Gastroesophageal sphincter (tissue), 4 donors: ENCODE results near the gene GJE1. TPM values are rescaled to one million over a fixed set of nuclear protein-coding genes. Genes with fewer than 3 reads are reported as not detected.
"Not testable (repeated sequence)": the region's sequence is repeated elsewhere in the genome, so short reads cannot be mapped to it uniquely, and the experiment has no call there.

Source experiments
- ATAC-seq: fragments of 150-250 bp; one replicate; pipeline ENCODE4 v1.9.1; 2016; ENCODE audit warnings: mild to moderate bottlenecking, moderate library complexity
- H3K27ac ChIP-seq, 4 donors: fragments of 200-600 bp; sonication (generic) in 3 of 4; 1 replicate in 3 of 4; 2 replicates in 1 of 4; pipeline ENCODE4 v1.5.1; 2016 to 2019
- H3K27me3 ChIP-seq: fragments of 200-600 bp; sonication (generic); one replicate; pipeline ENCODE4 v1.5.1; 2019
- H3K36me3 ChIP-seq, 2 donors: fragments of 200-600 bp; sonication (generic); one replicate each; pipeline ENCODE4 v1.5.1; 2019; ENCODE audit warnings: control low read depth in 1 of 2
- H3K4me1 ChIP-seq, 3 donors: fragments of 200-600 bp; sonication (generic); 1 replicate in 2 of 3; 2 replicates in 1 of 3; pipeline ENCODE4 v1.5.1; 2016 to 2019; ENCODE audit warnings: control low read depth in 2 of 3
- H3K4me3 ChIP-seq, 2 donors: fragments of 200-600 bp; sonication (generic); one replicate each; pipeline ENCODE4 v1.5.1; 2019; ENCODE audit warnings: mild to moderate bottlenecking in 1 of 2, moderate library complexity in 1 of 2
- H3K9me3 ChIP-seq, 3 donors: fragments of 200-600 bp; sonication (generic); one replicate each; pipeline ENCODE4 v1.5.1; 2017 to 2019; ENCODE audit warnings: control low read depth in 2 of 3
- EP300 ChIP-seq: sonication (generic); formaldehyde crosslinking; IDR thresholded peaks from one replicate; pipeline ENCODE4 v1.6.1; 2017; ENCODE audit warnings: antibody characterized with exemption, mild to moderate bottlenecking
- POLR2A ChIP-seq, 2 donors: fragments of 450-650 bp; IDR thresholded peaks; one replicate each; pipeline ENCODE4 v1.6.1; 2017; ENCODE audit warnings: antibody characterized with exemption in 2 of 2, mild to moderate bottlenecking in 2 of 2, moderate library complexity in 1 of 2
- POLR2AphosphoS5 ChIP-seq: sonication (generic); formaldehyde crosslinking; IDR thresholded peaks from one replicate; pipeline ENCODE4 v1.6.1; 2017; ENCODE audit warnings: antibody characterized with exemption
- WGBS, 2 donors: methylation state at CpG; one replicate each; pipeline ENCODE4 v1.1.5; 2018; ENCODE audit warnings: low coverage in 1 of 2; 5-methylcytosine and 5-hydroxymethylcytosine counted together
- total RNA-seq, 4 donors: library from RNA; depleted of rRNA; stranded (reverse); fragments of >200 nt; gene quantifications; one replicate each; pipeline ENCODE4 v1.1.0, GENCODE V29; 2016
- TF ChIP-seq, protein P1 (sequence below), 4 experiments: fragments of 200-600 bp in 2 of 4; fragments of 450-650 bp in 2 of 4; sonication (generic) in 1 of 4; IDR thresholded peaks; one replicate each; pipeline ENCODE4 v1.5.1; 2017 to 2019; ENCODE audit warnings: antibody characterized with exemption in 4 of 4, mild to moderate bottlenecking in 2 of 4, moderate library complexity in 2 of 4

Gene GJE1
- total RNA-seq, 4 donors from 2014 or later: not detected

DNA sequence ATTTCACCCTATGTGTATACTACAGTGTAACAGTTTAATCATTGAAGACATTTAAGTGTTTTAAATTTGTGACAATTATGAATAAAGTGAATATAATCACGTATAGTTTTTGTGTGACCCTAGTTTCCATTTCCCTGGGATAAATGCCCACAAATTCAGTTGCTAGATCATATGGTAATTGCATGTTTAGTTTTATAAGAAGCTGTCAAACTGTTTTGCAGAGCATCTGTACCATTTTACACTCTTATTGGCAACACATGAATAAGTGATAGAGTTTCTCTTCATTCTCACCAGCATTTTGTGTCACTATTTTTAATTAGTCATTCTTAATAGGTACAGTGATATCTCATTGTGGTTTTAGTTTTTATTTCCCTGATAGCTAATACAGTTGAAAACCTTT, 21.6 kb downstream of the GJE1 start:
- no peak for ATAC-seq
- Histone ChIP-seq H3K4me3 (no peak overlapping the region), H3K9me3 (no peaks in the 10 kb centered on the region), H3K27me3 (no peaks in the 10 kb centered on the region), H3K36me3 (no peaks in the 10 kb centered on the region), H3K27ac (no peak overlapping the region), H3K4me1 (peaks cover 0 to 27% (median 0%) of the 10 kb centered on the region in 3 donors)
- WGBS, 2 donors: 64 to 68% methylated on average over 1 of the region's 1 CpG
- TF ChIP-seq POLR2AphosphoS5 (no peak), POLR2A (IDR thresholded peaks at IDR 0.05) (no peak), EP300 (no peak)
- TF ChIP-seq, protein P1, sequence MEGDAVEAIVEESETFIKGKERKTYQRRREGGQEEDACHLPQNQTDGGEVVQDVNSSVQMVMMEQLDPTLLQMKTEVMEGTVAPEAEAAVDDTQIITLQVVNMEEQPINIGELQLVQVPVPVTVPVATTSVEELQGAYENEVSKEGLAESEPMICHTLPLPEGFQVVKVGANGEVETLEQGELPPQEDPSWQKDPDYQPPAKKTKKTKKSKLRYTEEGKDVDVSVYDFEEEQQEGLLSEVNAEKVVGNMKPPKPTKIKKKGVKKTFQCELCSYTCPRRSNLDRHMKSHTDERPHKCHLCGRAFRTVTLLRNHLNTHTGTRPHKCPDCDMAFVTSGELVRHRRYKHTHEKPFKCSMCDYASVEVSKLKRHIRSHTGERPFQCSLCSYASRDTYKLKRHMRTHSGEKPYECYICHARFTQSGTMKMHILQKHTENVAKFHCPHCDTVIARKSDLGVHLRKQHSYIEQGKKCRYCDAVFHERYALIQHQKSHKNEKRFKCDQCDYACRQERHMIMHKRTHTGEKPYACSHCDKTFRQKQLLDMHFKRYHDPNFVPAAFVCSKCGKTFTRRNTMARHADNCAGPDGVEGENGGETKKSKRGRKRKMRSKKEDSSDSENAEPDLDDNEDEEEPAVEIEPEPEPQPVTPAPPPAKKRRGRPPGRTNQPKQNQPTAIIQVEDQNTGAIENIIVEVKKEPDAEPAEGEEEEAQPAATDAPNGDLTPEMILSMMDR (IDR thresholded peaks at IDR 0.05): no peak

DNA sequence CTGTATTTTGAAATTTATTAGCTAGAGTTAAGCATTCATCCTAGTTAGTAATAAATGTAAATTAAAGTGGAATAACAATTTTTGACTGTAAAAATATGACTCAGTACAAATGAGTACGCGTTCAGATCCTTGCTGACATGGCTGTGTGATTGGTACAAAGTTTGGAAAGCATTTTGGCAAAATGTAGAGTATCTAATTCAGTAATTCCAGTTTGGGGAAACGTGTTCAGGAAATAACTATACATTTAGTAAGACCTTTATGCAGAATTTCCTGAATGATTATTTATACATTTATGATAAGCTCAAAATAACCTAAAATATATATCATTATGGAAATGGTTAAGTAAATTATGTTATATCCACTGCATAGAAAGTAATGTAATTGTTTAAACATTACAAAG, 22.4 kb downstream of the GJE1 start:
- TF ChIP-seq EP300 (no peak), POLR2AphosphoS5 (no peak), POLR2A (IDR thresholded peaks at IDR 0.05) (no peak)
- TF ChIP-seq, protein P1 (IDR thresholded peaks at IDR 0.05): no peak
- Histone ChIP-seq H3K4me1 (peaks cover 0 to 19% (median 0%) of the 10 kb centered on the region in 3 donors), H3K27me3 (no peaks in the 10 kb centered on the region), H3K27ac (no peak overlapping the region), H3K36me3 (no peaks in the 10 kb centered on the region), H3K4me3 (no peak overlapping the region), H3K9me3 (no peaks in the 10 kb centered on the region)
- no peak for ATAC-seq
- WGBS, 2 donors: 86 to 93% methylated on average over 3 of the region's 3 CpGs

DNA sequence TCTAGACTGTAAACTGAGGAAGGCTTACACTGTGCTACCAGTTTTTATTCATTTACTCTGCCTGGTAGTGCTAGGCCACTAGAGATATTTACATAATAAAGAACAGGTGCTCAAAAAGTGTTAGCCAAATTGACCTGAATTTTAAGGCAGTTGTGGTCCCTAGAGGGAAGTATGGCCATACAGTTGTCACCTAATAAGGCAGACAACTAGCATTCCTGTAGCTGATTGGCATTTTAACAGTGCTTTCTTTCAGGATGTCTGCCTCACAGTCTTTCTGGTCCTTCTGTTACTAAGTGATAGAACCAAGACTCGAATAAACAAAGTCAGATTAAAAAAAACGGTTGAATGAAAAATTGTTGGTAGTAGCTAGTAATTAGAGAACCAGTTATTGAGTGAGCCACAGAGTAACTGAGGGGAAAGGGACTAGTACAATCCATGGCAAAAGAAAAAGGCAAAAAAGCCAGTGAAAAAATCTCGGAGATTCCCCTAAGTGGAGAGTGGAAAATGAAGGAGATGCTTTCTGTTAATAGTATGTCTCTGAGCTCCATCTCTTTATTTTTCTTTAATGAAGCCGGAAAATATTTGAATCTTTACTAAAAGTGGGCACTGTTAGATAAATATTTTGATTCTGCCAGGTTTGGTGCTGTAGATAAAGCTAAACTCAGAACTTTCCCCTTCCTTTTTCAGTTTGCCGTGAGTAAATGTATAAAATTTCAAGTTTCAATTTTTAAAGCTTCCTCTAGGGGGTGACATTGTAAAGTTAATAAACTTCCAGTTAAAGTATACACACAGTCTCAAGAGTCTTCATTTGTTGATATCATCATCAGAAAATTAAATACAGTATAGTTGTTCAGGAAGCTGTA, 23.4 kb downstream of the GJE1 start:
- Histone ChIP-seq H3K9me3 (no peaks in the 10 kb centered on the region), H3K36me3 (no peaks in the 10 kb centered on the region), H3K4me3 (no peak overlapping the region), H3K27me3 (no peaks in the 10 kb centered on the region), H3K27ac (no peak overlapping the region), H3K4me1 (peaks cover 0 to 19% (median 0%) of the 10 kb centered on the region in 3 donors)
- WGBS, 2 donors: 36 to 39% methylated on average over 5 of the region's 5 CpGs
- no peak for ATAC-seq
- TF ChIP-seq POLR2A (IDR thresholded peaks at IDR 0.05) (no peak), POLR2AphosphoS5 (no peak)
- TF ChIP-seq, protein P1 (IDR thresholded peaks at IDR 0.05): peak in 2 of 4 experiments; percentile 21 to 35

DNA sequence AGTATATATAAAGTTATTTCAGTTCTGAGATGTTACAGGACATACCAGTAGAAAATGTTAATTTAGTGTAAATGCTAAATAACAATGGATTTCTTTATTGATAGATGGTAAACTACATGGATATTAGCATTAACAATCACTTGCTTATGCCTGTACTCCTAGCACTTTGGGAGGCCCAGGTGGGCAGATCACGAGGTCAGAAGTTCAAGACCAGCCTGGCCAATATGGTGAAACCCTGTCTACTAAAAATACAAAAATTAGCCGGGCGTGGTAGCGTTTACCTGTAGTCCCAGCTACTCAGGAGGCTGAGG, 24.0 kb downstream of the GJE1 start:
- H3K9me3 ChIP-seq, H3K4me3 ChIP-seq, H3K27me3 ChIP-seq, ATAC-seq, H3K27ac ChIP-seq, H3K36me3 ChIP-seq: not testable (repeated sequence)
- WGBS, 2 donors: 61 to 91% methylated on average over 3 to 4 of the region's 4 CpGs
- H3K4me1 ChIP-seq: peaks cover 0 to 19% (median 0%) of the 10 kb centered on the region in 3 donors

DNA sequence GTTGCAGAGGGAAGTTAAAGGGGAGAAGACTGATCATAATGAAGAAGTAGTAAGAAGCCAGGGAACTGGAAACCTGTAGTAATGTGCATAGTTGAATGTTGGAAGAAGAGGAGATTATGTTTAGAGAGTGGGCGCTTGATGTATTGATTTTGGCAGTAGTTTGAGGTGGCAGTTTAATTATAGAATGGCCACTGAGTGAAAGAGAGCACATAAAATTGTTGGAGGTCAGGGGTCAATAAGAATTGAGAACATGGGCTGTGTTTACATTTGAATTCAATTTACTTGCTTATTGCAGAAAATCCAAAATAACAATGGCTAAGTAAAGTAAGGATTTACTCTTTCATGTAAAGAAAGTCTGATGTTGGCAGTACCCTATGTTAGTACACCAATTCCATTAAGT, 30.1 kb downstream of the GJE1 start:
- no peaks in the 10 kb centered on the region for H3K9me3 ChIP-seq
- TF ChIP-seq EP300 (no peak), POLR2AphosphoS5 (no peak), POLR2A (IDR thresholded peaks at IDR 0.05) (no peak)
- TF ChIP-seq, protein P1 (IDR thresholded peaks at IDR 0.05): no peak
- 82 to 88% methylated on average over 1 of the region's 1 CpG for WGBS, 2 donors
- H3K4me3 ChIP-seq: no peak overlapping the region
- peaks cover 0 to 17% of the 10 kb centered on the region in 2 donors for H3K36me3 ChIP-seq
- no peak for ATAC-seq
- H3K4me1 ChIP-seq: peaks cover 0 to 13% (median 0%) of the 10 kb centered on the region in 3 donors
- H3K27me3 ChIP-seq: no peaks in the 10 kb centered on the region
- no peak overlapping the region for H3K27ac ChIP-seq
